Measurements from ENCODE around the gene PCDHGA11. TPM values are rescaled to one million over a fixed set of nuclear protein-coding genes. Genes with fewer than 3 reads are reported as not detected.
A peak's percentile ranks its signal among the peaks of the same experiment; 100 is the strongest.
"Not testable (repeated sequence)": the region's sequence is repeated elsewhere in the genome, so short reads cannot be mapped to it uniquely, and the experiment has no call there.

PCDHGA11 gene
- total RNA-seq, 1 experiment from 2014 or later = 1.4 TPM

DNA sequence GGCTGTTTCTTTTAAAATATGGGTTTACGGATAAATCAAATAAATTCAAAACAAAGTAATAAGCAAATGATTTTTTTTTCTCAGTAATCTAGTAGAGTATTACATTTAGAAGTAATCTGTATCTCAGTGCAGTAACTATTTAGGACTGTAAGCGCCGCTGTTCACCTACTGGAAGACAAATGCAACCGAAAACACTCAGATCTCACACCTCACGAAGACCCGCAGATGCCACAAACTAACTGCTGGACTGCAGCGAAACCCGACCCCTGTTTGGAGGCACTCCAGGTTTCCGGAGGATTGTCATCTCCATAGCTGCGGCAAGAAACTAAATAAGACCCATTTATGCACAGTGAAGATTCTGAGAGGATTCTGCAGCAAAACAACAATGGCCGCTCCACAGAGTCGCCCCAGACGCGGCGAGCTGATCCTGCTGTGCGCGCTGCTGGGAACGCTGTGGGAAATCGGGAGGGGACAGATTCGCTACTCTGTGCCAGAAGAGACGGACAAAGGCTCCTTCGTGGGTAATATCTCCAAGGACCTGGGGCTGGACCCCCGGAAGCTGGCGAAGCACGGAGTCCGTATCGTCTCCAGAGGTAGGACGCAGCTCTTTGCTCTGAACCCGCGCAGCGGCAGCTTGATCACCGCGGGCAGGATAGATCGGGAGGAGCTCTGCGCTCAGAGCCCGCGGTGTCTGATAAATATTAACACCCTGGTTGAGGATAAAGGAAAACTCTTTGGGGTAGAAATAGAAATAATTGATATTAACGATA is 28.2 kb upstream of the PCDHGA11 start, which contains the start of gene PCDHGA8:
Gene PCDHGA8 (plus strand): TSS at position 205 of the 770 bp plus-strand sequence. CDS start 181 bp downstream, at position 386.
- no peak for DNase-seq

DNA sequence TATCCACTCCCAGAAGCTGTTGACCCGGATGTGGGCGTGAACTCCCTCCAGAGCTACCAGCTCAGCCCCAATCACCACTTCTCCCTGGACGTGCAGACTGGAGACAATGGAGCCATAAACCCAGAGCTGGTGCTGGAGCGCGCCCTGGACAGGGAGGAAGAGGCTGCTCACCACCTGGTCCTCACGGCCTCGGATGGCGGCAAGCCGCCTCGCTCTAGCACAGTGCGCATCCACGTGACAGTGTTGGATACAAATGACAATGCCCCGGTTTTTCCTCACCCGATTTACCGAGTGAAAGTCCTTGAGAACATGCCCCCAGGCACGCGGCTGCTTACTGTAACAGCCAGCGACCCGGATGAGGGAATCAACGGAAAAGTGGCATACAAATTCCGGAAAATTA is 27.6 kb upstream of the PCDHGA11 start:
- Histone ChIP-seq H3K36me3 (peaks cover 16% of the 10 kb centered on the region), H3K4me3 (no peak overlapping the region), H3K4me1 (no peaks in the 10 kb centered on the region), H3K27ac (no peak overlapping the region), H3K27me3 (no peaks in the 10 kb centered on the region), H3K9me3 (replicated peaks) (peaks cover 6% of the 10 kb centered on the region)
- DNase-seq = no peak

More for the DNA sequence above, 28.2 kb upstream of the PCDHGA11 start, which contains the start of gene PCDHGA8:
- Histone ChIP-seq H3K27ac (no peak within 1 kb of the TSS), H3K36me3 (peaks cover 16% of the 10 kb centered on the region), H3K27me3 (no peaks in the 10 kb centered on the region), H3K4me3 (no peak within 1 kb of the TSS), H3K4me1 (no peaks in the 10 kb centered on the region), H3K9me3 (replicated peaks) (peaks cover 6% of the 10 kb centered on the region)

- H3K9me3 ChIP-seq (replicated peaks); DNase-seq: not testable (repeated sequence)
- peaks cover 21% of the 10 kb centered on the region for H3K36me3 ChIP-seq
These were observed 26.3 kb upstream of the PCDHGA11 start for GRCh38 chr5:141394401-141395187.

GRCh38 chr5:141397756-141398551 is 22.9 kb upstream of the PCDHGA11 start, which contains the start of gene PCDHGB5:
Gene PCDHGB5, plus strand, starts transcription at chr5:141397947. Its CDS starts 181 bp downstream, at chr5:141398128.
- not testable (repeated sequence) for H3K4me3 ChIP-seq, H3K27ac ChIP-seq, H3K4me1 ChIP-seq, DNase-seq, H3K27me3 ChIP-seq
- Histone ChIP-seq H3K9me3 (replicated peaks) (peaks cover 13% of the 10 kb centered on the region), H3K36me3 (peaks cover 31% of the 10 kb centered on the region)

More at GRCh38 chr5:141394401-141395187, 26.3 kb upstream of the PCDHGA11 start:
- H3K4me1 ChIP-seq, H3K27me3 ChIP-seq, H3K4me3 ChIP-seq, H3K27ac ChIP-seq: not testable (repeated sequence)

DNA sequence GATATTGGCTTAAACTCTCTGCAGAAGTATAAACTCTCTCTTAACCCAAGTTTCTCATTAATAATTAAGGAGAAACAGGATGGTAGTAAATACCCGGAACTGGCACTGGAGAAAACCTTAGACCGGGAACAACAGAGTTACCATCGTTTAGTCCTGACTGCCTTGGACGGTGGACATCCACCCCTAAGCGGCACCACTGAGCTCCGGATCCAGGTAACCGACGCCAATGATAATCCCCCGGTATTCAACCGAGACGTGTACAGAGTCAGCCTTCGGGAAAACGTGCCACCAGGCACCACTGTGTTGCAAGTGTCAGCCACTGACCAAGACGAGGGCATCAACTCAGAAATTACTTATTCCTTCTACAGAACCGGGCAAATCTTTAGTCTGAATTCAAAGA is 22.2 kb upstream of the PCDHGA11 start:
- no peak for DNase-seq
- Histone ChIP-seq H3K4me1 (no peaks in the 10 kb centered on the region), H3K27me3 (no peaks in the 10 kb centered on the region), H3K4me3 (no peak overlapping the region), H3K27ac (no peak overlapping the region), H3K9me3 (replicated peaks) (peaks cover 12% of the 10 kb centered on the region), H3K36me3 (peaks cover 30% of the 10 kb centered on the region)

DNA sequence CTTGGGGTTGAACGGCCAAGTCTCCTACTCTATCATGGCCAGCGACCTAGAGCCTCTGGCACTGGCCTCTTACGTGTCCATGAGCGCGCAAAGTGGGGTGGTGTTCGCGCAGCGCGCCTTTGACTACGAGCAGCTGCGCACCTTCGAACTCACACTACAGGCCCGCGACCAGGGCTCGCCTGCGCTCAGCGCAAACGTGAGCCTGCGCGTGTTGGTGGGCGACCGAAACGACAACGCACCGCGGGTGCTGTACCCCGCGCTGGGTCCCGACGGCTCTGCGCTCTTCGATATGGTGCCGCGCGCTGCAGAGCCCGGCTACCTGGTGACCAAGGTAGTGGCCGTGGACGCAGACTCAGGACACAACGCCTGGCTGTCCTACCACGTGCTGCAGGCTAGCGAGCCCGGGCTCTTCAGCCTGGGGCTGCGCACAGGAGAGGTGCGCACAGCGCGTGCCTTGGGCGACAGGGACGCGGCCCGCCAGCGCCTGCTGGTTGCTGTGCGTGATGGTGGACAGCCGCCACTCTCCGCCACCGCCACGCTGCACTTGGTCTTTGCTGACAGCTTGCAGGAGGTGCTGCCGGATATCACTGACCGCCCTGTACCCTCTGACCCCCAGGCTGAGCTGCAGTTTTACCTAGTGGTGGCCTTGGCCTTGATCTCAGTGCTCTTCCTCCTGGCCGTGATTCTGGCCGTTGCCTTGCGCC is 21.1 kb upstream of the PCDHGA11 start:
- Histone ChIP-seq H3K36me3 (peaks cover 25% of the 10 kb centered on the region), H3K27ac (no peak overlapping the region), H3K27me3 (no peaks in the 10 kb centered on the region), H3K4me3 (no peak overlapping the region), H3K4me1 (no peaks in the 10 kb centered on the region), H3K9me3 (replicated peaks) (peaks cover 9% of the 10 kb centered on the region)
- no peak for DNase-seq

DNA sequence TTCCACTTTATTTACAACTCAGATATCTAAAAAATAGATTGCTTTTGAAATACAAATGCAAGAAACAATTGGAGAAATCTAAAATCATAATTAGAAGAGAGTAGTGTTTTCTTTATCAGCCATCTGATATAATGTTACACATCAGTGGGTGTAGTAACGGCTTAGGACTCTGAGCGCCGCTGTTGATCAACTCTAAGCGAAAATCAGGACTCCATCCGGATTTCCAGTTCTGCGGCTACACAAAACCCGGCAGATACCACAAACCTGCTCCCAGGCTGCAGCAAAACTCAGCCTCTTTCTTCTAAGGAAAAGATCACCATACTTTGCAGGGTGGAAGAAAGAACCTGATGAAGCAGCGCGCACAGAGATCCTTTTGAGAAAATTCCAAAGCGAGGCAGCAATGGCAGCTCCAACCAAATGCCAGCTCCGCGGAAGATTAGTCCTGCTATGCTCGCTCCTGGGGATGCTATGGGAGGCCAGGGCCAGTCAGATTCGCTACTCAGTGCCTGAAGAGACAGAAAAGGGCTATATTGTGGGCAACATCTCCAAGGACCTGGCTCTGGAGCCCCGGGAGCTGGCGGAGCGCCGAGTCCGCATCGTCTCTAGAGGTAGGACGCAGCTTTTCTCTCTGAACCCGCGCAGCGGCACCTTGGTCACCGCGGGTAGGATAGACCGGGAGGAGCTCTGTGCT is 18.2 kb upstream of the PCDHGA11 start, which contains the start of gene PCDHGA9:
Gene PCDHGA9 (plus strand): TSS at position 226 of the 691 bp plus-strand sequence. CDS start 175 bp downstream, at position 401.
- H3K9me3 ChIP-seq (replicated peaks) = peaks cover 7% of the 10 kb centered on the region

DNA sequence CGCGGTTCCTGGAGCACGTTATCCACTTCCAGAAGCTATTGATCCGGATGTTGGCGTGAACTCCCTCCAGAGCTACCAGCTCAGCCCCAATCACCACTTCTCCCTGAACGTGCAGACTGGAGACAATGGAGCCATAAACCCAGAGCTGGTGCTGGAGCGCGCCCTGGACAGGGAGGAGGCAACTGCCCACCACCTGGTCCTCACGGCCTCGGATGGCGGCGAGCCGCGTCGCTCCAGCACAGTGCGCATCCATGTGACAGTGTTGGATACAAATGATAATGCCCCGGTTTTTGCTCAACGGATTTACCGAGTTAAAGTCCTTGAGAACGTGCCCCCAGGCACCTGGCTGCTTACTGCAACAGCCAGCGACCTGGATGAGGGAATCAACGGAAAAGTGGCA is 17.5 kb upstream of the PCDHGA11 start:
- DNase-seq = no peak
- H3K4me3 ChIP-seq = no peak overlapping the region
- peaks cover 25% of the 10 kb centered on the region for H3K36me3 ChIP-seq
- H3K27ac ChIP-seq = no peak overlapping the region
- no peaks in the 10 kb centered on the region for H3K27me3 ChIP-seq
- no peaks in the 10 kb centered on the region for H3K4me1 ChIP-seq
- peaks cover 6% of the 10 kb centered on the region for H3K9me3 ChIP-seq (replicated peaks)

More for the DNA sequence above, 18.2 kb upstream of the PCDHGA11 start, which contains the start of gene PCDHGA9:
- no peaks in the 10 kb centered on the region for H3K4me1 ChIP-seq
- peak in 1 of 2 experiments; percentile 11 for DNase-seq
- no peak within 1 kb of the TSS for H3K27ac ChIP-seq
- H3K4me3 ChIP-seq = no peak within 1 kb of the TSS
- H3K36me3 ChIP-seq = peaks cover 25% of the 10 kb centered on the region
- H3K27me3 ChIP-seq = no peaks in the 10 kb centered on the region

- H3K4me3 ChIP-seq; H3K4me1 ChIP-seq; H3K27ac ChIP-seq; DNase-seq; H3K27me3 ChIP-seq; H3K9me3 ChIP-seq (replicated peaks): not testable (repeated sequence)
- peaks cover 10% of the 10 kb centered on the region for H3K36me3 ChIP-seq
These were observed 12.9 kb upstream of the PCDHGA11 start, which contains the start of gene PCDHGB6 for GRCh38 chr5:141407790-141408505. Gene PCDHGB6, plus strand, starts transcription at chr5:141408021. Its CDS starts 182 bp downstream, at chr5:141408203.

DNA sequence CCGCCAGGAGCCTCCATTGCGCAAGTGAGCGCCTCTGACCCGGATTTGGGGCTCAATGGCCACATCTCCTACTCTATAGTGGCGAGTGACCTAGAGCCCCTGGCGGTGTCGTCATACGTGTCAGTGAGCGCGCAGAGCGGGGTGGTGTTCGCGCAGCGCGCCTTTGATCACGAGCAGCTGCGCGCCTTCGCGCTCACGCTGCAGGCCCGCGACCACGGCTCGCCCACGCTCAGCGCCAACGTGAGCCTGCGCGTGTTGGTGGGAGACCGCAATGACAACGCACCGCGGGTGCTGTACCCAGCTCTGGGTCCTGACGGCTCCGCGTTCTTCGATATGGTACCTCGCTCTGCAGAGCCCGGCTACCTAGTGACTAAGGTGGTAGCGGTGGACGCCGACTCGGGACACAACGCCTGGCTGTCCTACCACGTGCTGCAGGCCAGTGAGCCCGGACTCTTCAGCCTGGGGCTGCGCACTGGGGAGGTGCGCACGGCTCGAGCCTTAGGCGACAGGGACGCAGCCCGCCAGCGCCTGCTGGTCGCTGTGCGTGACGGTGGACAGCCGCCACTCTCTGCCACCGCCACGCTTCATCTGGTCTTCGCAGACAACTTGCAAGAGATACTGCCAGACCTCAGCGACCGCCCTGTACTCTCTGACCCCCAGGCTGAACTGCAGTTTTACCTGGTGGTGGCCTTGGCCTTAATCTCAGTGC is 11.1 kb upstream of the PCDHGA11 start:
- H3K27me3 ChIP-seq = no peaks in the 10 kb centered on the region
- no peak overlapping the region for H3K27ac ChIP-seq
- H3K4me1 ChIP-seq = no peaks in the 10 kb centered on the region
- H3K4me3 ChIP-seq = no peak overlapping the region
- DNase-seq = no peak
- peaks cover 16% of the 10 kb centered on the region for H3K36me3 ChIP-seq
- H3K9me3 ChIP-seq (replicated peaks) = 0 out of 2 replicates have a peak, but pooled peaks cover 5% of the 10 kb centered on the region

DNA sequence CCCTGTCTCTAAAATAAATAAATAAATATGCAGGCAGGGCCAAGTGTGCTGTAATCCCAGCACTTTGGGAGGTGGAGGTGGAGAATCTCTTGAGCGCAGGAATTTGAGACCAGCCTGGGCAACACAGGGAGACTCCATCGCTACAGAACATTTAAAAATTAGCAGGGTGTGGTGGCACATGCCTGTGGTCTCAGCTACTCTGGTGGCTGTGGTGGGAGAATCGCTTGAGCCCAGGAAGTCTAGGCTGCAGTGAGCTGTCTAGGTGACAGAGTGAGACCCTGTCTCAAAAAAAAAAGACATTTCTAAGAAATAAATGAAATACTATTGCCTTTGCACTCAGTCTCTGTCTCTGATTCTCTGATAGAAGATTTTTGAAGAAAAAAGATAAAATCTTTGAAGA is 9.3 kb upstream of the PCDHGA11 start:
- no peaks in the 10 kb centered on the region for H3K4me1 ChIP-seq
- H3K27me3 ChIP-seq = no peaks in the 10 kb centered on the region
- H3K9me3 ChIP-seq (replicated peaks) = peaks cover 12% of the 10 kb centered on the region; the same call in 1 of the 2 replicates
- no peak overlapping the region for H3K27ac ChIP-seq
- no peak for DNase-seq
- H3K36me3 ChIP-seq = peaks cover 16% of the 10 kb centered on the region
- no peak overlapping the region for H3K4me3 ChIP-seq

GRCh38 chr5:141412854-141413539 is 7.9 kb upstream of the PCDHGA11 start, which contains the start of gene PCDHGA10:
Gene PCDHGA10, plus strand, starts transcription at chr5:141412987. Its CDS starts 189 bp downstream, at chr5:141413176.
- DNase-seq = peak in 1 of 2 experiments; percentile 4
- Histone ChIP-seq H3K27ac (no peak within 1 kb of the TSS), H3K4me3 (no peak within 1 kb of the TSS), H3K36me3 (peaks cover 19% of the 10 kb centered on the region), H3K4me1 (no peaks in the 10 kb centered on the region), H3K9me3 (replicated peaks) (peaks cover 17% of the 10 kb centered on the region), H3K27me3 (no peaks in the 10 kb centered on the region)
